ENCODE measurements around the gene RELN.

The RELN gene

GRCh38 chr7:103889451-103889850 is 100.0 kb downstream of the RELN start:
- no peak for DNase-seq

DNA sequence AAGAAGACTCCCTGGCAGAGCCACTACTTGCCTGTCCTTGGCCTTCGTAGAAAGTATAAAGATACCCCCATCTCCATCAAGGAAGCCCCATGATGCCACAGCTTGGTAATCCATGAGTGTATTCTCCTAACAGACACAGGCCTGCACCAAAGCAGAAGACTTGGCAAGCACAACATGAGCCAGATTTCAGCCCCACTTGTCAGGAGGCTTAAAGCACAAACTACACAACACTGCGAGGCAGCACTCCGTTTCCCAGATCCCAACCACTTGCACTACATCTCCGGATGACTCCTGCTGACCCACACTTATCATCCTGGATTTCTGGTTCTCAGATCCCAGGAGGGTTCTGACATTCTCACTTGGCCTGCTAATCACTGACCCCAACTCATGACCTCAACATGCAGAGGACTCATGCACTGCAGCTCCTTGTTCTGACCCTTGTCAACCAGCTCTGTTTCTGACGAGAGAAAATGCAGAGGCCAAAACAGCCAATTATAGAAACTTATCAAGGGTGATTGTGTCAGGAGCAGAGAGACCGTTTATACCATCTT is 100.8 kb downstream of the RELN start:
- DNase-seq, result no peak

DNA sequence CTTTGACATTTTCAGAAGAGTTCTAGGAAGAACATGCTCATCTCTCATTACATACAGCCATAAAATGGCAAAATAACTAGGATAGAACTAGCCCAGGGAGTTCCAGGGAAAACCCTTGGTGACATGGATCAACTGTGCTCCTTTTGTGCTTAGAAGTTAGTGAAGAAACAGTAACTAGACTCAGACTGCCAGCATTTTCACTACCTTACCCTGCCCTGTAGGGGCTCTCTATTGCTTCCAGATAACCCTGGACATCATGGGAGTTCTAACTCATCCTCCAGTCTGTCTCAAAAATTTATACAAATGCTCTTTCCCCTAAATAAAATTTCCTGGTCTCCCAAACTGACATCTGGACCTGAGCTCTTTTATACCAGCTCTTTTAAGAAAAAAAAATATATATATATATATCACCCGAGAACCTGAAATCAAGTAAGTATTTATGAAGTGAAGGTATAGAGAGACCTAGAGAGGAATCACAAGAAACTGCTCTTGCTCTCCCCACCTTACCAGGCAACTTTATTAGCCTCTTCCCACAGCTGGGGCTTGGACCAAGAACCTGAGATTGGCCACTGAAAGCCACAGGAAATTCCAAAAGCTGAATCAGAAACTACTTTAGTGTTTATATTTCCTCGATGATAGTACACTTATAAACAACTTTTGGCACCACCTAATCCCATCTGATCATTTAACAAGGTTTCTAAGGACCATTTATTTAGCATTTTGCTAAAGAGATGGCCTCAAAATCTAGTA is 101.4 kb downstream of the RELN start:
- no peak for DNase-seq

- DNase-seq, result no peak
These were observed 102.4 kb downstream of the RELN start for GRCh38 chr7:103887050-103887449.

GRCh38 chr7:103879928-103880600 is 109.4 kb downstream of the RELN start:
- no peak for DNase-seq

- DNase-seq, result no peak
These were observed 110.0 kb downstream of the RELN start for GRCh38 chr7:103879411-103879810.

DNA sequence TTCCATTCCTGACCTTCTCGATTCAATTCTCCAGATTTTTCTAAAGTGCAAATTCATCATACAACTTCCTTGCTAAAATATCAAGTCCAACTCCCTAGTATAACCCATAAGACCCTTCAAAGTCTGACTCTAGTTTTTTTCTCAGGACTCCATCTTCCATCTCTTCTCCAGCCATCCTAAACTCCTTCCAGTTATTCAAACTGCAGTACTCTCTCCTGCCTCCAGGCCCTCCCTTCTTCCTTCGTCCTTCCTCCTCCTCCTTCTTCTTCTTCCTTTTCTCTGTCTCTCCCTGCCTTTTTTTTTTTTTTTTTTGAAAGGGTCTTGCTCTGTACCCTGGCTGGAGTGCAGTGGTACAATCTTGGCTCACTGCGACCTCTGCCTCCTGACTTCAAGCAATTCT is 111.9 kb downstream of the RELN start:
- no peak for DNase-seq

DNA sequence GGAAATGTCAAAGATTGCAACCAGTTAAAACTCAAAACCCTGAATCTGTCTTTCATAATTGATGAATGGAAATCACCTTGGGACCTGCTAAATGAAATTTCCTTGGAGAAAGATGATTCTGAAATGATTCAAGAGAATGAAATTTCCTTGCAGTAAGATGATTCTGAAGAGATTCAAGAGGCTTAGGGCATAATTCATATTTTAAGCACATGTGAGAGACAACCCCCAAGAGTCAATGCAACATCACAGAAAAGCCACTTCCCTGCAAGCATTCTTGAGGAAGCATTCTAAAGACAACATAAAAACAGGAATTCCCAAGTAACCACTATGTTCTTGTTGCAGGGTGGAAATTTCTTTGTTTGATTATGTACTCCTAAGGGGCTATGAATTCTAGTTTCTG is 113.7 kb downstream of the RELN start:
- no peak for DNase-seq

DNA sequence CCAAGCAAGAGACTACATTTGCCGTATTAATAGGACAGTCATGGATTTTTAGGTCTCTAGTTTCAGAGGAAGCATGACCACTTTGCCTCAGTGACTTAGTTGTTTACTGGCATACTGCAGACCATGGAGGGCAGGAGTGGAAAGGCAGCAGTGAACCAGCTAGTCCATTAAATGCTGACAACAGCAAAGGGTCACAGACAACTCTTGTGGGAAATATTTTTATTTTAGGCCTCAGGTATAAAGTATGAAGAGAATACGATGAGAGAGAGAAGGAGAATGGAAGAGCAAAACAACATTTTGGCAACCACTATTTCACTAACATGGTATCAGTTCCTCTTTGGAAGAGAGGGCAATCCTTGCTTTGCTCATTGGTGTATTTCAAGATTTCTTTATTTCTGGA is 118.0 kb downstream of the RELN start:
- no peak for DNase-seq

DNA sequence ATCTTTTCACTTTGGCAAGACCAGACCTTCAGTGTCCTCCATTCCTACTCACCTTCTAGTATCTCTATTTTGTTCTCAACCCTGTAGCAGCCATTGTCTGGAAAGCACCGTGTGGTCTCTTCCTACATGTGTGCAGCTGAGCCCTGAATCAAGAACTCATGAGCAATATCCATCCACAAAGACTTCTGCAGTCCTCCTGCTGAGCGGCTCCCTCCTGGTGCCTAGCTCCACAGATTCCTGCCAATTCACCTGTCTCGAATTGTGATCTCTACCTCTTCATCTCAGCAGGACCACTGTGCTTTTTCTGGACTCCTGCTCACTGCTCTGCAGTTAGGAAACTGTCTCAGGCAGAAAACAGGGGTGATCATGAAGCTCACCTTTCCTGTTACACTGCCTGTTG is 118.8 kb downstream of the RELN start:
- DNase-seq, result no peak

- DNase-seq, result no peak
These were observed 121.6 kb downstream of the RELN start for GRCh38 chr7:103867874-103868273.

DNA sequence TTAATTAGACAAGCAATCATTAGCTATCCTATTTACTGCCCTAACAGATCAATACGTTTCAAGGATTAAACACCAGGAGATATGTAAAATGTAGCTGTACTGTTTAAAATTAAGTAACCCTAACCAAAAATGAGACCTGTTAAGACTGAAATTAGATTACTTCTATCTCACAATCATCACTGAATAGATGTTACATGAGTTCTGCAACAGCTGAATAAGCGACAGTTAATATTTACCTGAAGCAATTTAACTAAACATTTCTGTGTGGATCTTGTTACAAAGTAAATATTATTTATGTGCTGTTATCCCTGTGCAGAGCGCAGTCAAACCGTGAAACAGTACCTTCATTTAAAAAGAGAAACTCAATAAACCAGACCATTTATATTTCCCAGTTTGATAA is 122.5 kb downstream of the RELN start:
- DNase-seq, result no peak

- DNase-seq, result no peak
These were observed 124.0 kb downstream of the RELN start for GRCh38 chr7:103865442-103865841.

DNA sequence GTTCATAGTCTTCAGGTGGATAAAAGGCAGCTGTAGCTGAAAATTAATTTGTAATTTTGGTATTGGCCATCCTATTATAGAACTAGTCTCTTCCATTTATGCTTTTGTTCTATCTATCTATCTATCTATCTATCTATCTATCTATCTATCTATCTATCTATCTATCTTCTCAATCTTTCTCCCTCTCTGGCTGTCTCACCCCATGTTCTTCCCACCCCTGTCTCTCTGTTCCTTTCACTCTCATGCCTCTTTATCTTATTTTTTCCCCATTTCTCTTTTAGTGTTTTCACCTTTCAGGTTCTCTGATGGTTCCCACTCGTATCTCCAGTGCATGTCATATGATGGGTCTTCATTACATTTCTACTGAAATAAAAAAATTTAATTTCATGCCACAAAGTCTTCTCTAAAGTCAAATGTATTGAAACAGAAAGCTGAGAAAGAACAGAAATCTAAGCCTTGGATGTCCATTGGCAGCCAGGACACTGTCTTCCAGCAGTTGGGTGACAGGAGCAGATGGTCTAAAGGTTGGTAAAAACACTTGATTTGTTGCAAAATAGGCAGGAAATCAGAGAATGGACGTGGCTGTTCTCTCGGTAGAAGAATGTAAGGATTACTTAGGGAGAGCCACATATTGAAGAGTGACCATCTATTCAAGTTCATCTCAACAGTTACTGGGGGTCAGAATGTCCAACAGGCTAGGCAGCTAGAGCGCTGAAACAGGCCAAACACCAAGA is 127.0 kb downstream of the RELN start:
- DNase-seq, result no peak

DNA sequence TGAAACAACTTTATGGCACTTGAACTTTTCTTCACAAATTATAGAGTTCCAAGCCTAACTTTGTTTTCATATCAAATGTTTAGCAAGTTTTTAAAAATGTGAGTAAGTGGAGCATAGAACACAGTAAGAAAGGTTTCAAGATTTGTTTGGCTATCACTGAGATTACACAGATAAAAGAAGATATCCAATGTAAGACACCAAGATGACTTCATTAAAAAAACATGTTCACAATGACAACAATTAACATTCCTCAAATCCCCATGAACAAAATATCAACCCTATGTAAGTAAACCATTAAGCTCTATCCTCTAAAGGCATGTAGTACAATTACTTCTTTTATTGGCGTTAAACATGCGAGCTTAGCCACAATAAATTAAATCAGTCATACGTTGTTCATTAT is 129.7 kb downstream of the RELN start:
- DNase-seq, result no peak

DNA sequence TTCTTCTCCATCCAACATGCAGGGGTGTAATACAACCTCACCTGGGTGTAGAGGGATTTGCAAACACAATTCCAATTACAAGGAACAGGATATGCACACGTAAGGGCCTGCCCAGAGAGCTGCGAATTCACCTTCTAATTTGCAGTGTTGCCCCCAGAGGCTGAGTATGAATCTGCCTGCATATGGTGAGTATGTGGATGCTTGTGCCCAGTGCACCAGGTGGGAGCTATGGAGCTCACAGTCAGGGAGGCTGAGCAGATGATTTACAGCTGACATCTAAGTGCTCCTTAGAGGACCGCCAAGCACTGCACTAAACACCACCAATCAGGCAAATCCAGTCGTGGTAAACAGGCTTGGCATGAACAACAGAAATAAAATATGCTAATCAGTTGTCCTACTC is 132.0 kb downstream of the RELN start:
- DNase-seq, result no peak

- DNase-seq, result no peak
These were observed 132.5 kb downstream of the RELN start for GRCh38 chr7:103856929-103857328.

GRCh38 chr7:103855671-103856070 is 133.8 kb downstream of the RELN start:
- DNase-seq, result no peak

GRCh38 chr7:103854611-103855010 is 134.8 kb downstream of the RELN start:
- DNase-seq, result no peak

GRCh38 chr7:103851357-103851756 is 138.1 kb downstream of the RELN start:
- no peak for DNase-seq

DNA sequence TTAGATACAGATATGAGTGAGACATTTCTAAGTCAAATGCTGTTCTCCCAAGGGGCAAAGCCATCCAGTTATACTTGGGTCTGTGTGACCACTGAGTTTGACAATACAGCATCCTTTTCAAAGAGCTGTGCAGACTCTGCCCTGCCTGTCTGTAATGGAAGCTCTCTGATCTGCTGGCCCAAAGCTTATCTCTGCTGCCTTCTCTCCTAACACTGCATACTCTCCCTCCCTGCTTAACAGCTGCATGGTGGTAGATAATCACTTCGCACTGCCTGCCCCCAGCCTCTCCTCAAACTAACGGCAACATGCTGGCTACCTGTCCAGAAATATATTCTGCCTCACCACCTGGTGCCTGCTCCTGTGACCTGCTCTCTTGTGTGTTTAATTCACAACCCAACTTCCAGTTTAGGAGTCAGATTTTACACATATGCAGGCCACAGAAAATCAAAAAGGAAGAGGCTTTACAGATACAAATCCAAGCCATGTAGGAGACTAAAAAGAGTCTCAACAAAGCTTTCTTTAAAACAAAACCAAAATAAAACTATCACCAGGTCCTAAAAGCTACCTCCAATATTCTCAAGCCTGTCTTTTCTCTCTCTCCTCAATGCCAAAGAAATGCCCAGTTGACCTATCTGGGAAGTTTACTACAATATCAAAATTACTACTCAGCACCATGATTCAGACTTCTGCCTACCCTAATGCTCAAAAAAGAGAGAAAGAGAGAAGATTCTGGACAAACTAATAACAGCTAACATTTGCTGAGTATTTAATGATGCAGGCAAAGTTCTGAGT is 145.6 kb downstream of the RELN start:
- no peak for DNase-seq

DNA sequence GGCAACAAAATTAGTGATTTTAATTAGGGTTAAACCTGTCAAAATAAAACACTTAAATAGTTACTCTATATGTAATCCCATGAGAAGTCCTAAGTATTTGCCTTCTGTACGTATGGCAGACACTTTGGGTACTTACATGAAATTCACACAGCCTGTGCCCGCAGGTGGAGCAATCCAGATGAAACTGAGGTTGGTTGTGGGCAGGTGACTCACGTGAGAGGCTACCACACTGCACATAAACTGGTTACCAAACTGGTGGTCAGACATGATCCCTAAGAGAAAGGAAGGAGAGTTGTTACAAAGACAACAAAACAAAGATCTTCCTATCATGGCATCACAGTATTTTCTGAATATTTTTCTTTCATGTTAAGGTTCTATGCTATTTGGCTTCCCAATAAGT is 156.1 kb downstream of the RELN start:
- DNase-seq, result no peak

GRCh38 chr7:103832438-103832837 is 157.0 kb downstream of the RELN start:
- no peak for DNase-seq

Measured in stimulated activated CD8-positive, alpha-beta memory T cell treated with anti-CD3 and anti-CD28 coated beads, Interleukin-4, amount 100 ng/mL, for 48 hours (primary cell).